GM12878 (cell line): ENCODE measurements around the gene TMC8. TPM values are rescaled to one million over a fixed set of nuclear protein-coding genes. Genes with fewer than 3 reads are reported as not detected.

Source experiments
- CBFB ChIP-seq: IDR thresholded peaks from 2 replicates; pipeline ENCODE4 v1.6.1; 2016; ENCODE audit warnings: antibody characterized with exemption, low read depth
- EED ChIP-seq: sonication (generic); IDR thresholded peaks from 2 replicates; pipeline ENCODE4 v1.6.1; 2016; ENCODE audit warnings: antibody characterized with exemption, low read depth
- HDAC2 ChIP-seq: fragments of 200-600 bp; sonication (generic); IDR thresholded peaks from 2 replicates; pipeline ENCODE4 v1.6.1; 2017
- IKZF2 ChIP-seq, 2 experiments: fragments of 450-650 bp; IDR thresholded peaks; 2 replicates each; pipeline ENCODE4 v1.6.1; 2017; ENCODE audit warnings: mild to moderate bottlenecking in 2 of 2, moderate library complexity in 2 of 2
- KAT2A ChIP-seq: conservative IDR thresholded peaks from 2 replicates; pipeline ENCODE4 v1.6.1; 2011; ENCODE audit warnings: low read depth, low read length; ENCODE audit not compliant: control insufficient read depth
- NR2C1 ChIP-seq: fragments of 450-650 bp; IDR thresholded peaks from 2 replicates; pipeline ENCODE4 v1.6.1; 2017; ENCODE audit warnings: antibody characterized with exemption, mild to moderate bottlenecking, moderate library complexity
- POLR2AphosphoS2 ChIP-seq: IDR thresholded peaks from 2 replicates; pipeline ENCODE4 v1.6.1; 2011; ENCODE audit warnings: low read depth, mild to moderate bottlenecking, low read length, improper control_type of control experiment, moderate library complexity
- RAD21 ChIP-seq: IDR thresholded peaks from 2 replicates; pipeline ENCODE4 v1.6.1; 2011; ENCODE audit warnings: mild to moderate bottlenecking, low read depth, low read length, moderate library complexity; ENCODE audit not compliant: insufficient read depth
- RB1 ChIP-seq: fragments of 450-650 bp; formaldehyde crosslinking; IDR thresholded peaks from 2 replicates; pipeline ENCODE4 v1.6.1; 2017; ENCODE audit warnings: mild to moderate bottlenecking, borderline replicate concordance
- RBBP5 ChIP-seq: fragments of 200-600 bp; sonication (generic); conservative IDR thresholded peaks from 2 replicates; pipeline ENCODE4 v1.6.1; 2016
- SP1 ChIP-seq: IDR thresholded peaks from one replicate; pipeline ENCODE4 v1.6.1; 2011; ENCODE audit warnings: low read depth, low read length
- SPI1 ChIP-seq: IDR thresholded peaks from 2 replicates; pipeline ENCODE4 v1.6.1; 2011; ENCODE audit warnings: low read depth, mild to moderate bottlenecking, low read length, moderate library complexity, borderline replicate concordance; ENCODE audit not compliant: insufficient read depth
- SUZ12 ChIP-seq: fragments of 200-600 bp; sonication (generic); IDR thresholded peaks from one replicate; pipeline ENCODE4 v1.6.1; 2018; ENCODE audit warnings: antibody characterized with exemption, mild to moderate bottlenecking; ENCODE audit not compliant: unreplicated experiment
- TCF3 ChIP-seq: IDR thresholded peaks from 2 replicates; pipeline ENCODE4 v1.6.1; 2012; ENCODE audit warnings: low read depth, mild to moderate bottlenecking, low read length, borderline replicate concordance; ENCODE audit not compliant: insufficient read depth
- ZNF207 ChIP-seq: fragments of 450-650 bp; IDR thresholded peaks from 2 replicates; pipeline ENCODE4 v1.6.1; 2014; ENCODE audit warnings: antibody characterized with exemption, mild to moderate bottlenecking, borderline replicate concordance
- polyA plus RNA-seq, 11 experiments: library from polyadenylated mRNA; depleted of rRNA in 4 of 11; unstranded in 6 of 11; stranded (reverse) in 5 of 11; fragments of >200 nt; fragmentation: Nextera tagmentation in 4 of 11; fragmentation: Illumina TruSeq in 1 of 11; extraction: Ambion mirVana in 4 of 11; extraction: Trizol in 1 of 11; gene quantifications; 1 replicate in 1 of 11; 2 replicates in 10 of 11; pipeline versions ENCODE4 v1.2.1 to v1.2.3, GENCODE V29; 2011 to 2016; ENCODE audit warnings: inconsistent platforms in 2 of 11, missing spikeins in 2 of 11, low read depth in 1 of 11
- total RNA-seq, 4 experiments: library from RNA; depleted of rRNA in 3 of 4; stranded (reverse); fragments of >200 nt in 3 of 4; fragmentation: Illumina TruSeq in 1 of 4; extraction: Trizol in 1 of 4; gene quantifications; 2 replicates each; pipeline versions ENCODE4 v1.2.1 to v1.2.3, GENCODE V29; 2013 to 2021
- TF ChIP-seq, protein P1 (sequence below): fragments of 450-650 bp; IDR thresholded peaks from 2 replicates; pipeline ENCODE4 v1.6.1; 2017; ENCODE audit warnings: antibody characterized with exemption, mild to moderate bottlenecking, moderate library complexity
- TF ChIP-seq, protein P2 (sequence below): fragments of 450-650 bp; formaldehyde crosslinking; IDR thresholded peaks from 2 replicates; pipeline ENCODE4 v1.4.0; 2022; ENCODE audit warnings: mild to moderate bottlenecking, moderate library complexity
- TF ChIP-seq, protein P3 (sequence below): fragments of 450-650 bp; IDR thresholded peaks from 2 replicates; pipeline ENCODE4 v1.6.1; 2016; ENCODE audit warnings: mild to moderate bottlenecking
- TF ChIP-seq, protein P4 (sequence below): fragments of 150-350 bp; IDR thresholded peaks from 2 replicates; pipeline ENCODE4 v1.6.1; 2014; ENCODE audit warnings: mild to moderate bottlenecking, low read depth, low read length
- TF ChIP-seq, protein P5 (sequence below): IDR thresholded peaks from 2 replicates; pipeline ENCODE4 v1.6.1; 2011; ENCODE audit warnings: borderline replicate concordance, low read depth, mild to moderate bottlenecking, moderate library complexity, mixed read lengths, low read length; ENCODE audit not compliant: insufficient read depth; ENCODE audit errors: extremely low read length

Gene TMC8
- total and polyA plus RNA-seq, 10 of the 15 experiments (the other 5 are each of a cell fraction or from before 2014, with no cell fraction given): 2.7 to 128 (median 40.0) TPM

GRCh38 chr17:78132084-78132676, 1.6 kb downstream of the TMC8 start (continued):
- TF ChIP-seq TCF3 (0 out of 2 replicates have a peak, but pooled peaks have one; percentile 7), KAT2A (no peak), IKZF2 (IDR thresholded peaks at IDR 0.05) (peak; percentile 59 to 81; a peak in 2 of 4 replicates), POLR2AphosphoS2 (peak; percentile 76), ZNF207 (no peak), CBFB (no peak), RAD21 (no peak), SUZ12 (no peak), HDAC2 (no peak), NR2C1 (no peak), EED (peak; percentile 40; the same call in 1 of the 2 replicates), RBBP5 (no peak), RB1 (no peak), SPI1 (peak; percentile 57), SP1 (no peak)
- TF ChIP-seq, protein P1, sequence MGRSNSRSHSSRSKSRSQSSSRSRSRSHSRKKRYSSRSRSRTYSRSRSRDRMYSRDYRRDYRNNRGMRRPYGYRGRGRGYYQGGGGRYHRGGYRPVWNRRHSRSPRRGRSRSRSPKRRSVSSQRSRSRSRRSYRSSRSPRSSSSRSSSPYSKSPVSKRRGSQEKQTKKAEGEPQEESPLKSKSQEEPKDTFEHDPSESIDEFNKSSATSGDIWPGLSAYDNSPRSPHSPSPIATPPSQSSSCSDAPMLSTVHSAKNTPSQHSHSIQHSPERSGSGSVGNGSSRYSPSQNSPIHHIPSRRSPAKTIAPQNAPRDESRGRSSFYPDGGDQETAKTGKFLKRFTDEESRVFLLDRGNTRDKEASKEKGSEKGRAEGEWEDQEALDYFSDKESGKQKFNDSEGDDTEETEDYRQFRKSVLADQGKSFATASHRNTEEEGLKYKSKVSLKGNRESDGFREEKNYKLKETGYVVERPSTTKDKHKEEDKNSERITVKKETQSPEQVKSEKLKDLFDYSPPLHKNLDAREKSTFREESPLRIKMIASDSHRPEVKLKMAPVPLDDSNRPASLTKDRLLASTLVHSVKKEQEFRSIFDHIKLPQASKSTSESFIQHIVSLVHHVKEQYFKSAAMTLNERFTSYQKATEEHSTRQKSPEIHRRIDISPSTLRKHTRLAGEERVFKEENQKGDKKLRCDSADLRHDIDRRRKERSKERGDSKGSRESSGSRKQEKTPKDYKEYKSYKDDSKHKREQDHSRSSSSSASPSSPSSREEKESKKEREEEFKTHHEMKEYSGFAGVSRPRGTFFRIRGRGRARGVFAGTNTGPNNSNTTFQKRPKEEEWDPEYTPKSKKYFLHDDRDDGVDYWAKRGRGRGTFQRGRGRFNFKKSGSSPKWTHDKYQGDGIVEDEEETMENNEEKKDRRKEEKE: no peak
- TF ChIP-seq, protein P2, sequence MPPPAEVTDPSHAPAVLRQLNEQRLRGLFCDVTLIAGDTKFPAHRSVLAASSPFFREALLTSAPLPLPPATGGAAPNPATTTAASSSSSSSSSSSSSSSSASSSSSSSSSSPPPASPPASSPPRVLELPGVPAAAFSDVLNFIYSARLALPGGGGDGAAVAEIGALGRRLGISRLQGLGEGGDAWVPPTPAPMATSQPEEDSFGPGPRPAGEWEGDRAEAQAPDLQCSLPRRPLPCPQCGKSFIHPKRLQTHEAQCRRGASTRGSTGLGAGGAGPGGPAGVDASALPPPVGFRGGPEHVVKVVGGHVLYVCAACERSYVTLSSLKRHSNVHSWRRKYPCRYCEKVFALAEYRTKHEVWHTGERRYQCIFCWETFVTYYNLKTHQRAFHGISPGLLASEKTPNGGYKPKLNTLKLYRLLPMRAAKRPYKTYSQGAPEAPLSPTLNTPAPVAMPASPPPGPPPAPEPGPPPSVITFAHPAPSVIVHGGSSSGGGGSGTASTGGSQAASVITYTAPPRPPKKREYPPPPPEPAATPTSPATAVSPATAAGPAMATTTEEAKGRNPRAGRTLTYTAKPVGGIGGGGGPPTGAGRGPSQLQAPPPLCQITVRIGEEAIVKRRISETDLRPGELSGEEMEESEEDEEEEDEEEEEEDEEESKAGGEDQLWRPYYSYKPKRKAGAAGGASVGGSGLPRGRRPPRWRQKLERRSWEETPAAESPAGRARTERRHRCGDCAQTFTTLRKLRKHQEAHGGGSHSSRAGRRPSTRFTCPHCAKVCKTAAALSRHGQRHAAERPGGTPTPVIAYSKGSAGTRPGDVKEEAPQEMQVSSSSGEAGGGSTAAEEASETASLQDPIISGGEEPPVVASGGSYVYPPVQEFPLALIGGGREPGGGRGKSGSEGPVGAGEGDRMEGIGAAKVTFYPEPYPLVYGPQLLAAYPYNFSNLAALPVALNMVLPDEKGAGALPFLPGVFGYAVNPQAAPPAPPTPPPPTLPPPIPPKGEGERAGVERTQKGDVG (CRISPR knock-in tag): no peak
- TF ChIP-seq, protein P3, sequence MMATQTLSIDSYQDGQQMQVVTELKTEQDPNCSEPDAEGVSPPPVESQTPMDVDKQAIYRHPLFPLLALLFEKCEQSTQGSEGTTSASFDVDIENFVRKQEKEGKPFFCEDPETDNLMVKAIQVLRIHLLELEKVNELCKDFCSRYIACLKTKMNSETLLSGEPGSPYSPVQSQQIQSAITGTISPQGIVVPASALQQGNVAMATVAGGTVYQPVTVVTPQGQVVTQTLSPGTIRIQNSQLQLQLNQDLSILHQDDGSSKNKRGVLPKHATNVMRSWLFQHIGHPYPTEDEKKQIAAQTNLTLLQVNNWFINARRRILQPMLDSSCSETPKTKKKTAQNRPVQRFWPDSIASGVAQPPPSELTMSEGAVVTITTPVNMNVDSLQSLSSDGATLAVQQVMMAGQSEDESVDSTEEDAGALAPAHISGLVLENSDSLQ: peak; percentile 28; the same call in 1 of the 2 replicates
- TF ChIP-seq, protein P4, sequence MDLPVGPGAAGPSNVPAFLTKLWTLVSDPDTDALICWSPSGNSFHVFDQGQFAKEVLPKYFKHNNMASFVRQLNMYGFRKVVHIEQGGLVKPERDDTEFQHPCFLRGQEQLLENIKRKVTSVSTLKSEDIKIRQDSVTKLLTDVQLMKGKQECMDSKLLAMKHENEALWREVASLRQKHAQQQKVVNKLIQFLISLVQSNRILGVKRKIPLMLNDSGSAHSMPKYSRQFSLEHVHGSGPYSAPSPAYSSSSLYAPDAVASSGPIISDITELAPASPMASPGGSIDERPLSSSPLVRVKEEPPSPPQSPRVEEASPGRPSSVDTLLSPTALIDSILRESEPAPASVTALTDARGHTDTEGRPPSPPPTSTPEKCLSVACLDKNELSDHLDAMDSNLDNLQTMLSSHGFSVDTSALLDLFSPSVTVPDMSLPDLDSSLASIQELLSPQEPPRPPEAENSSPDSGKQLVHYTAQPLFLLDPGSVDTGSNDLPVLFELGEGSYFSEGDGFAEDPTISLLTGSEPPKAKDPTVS: no peak
- TF ChIP-seq, protein P5, sequence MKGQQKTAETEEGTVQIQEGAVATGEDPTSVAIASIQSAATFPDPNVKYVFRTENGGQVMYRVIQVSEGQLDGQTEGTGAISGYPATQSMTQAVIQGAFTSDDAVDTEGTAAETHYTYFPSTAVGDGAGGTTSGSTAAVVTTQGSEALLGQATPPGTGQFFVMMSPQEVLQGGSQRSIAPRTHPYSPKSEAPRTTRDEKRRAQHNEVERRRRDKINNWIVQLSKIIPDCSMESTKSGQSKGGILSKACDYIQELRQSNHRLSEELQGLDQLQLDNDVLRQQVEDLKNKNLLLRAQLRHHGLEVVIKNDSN: no peak
